HG02571 (cell line): ENCODE data around the gene FHOD1.

Source experiments
- ATAC-seq: cut with Tn5 transposase; IDR thresholded peaks from one replicate; pipeline ENCODE4 v1.9.1; 2021; ENCODE audit warnings: mild to moderate bottlenecking, moderate library complexity; ENCODE audit not compliant: unreplicated experiment

FHOD1 gene

DNA sequence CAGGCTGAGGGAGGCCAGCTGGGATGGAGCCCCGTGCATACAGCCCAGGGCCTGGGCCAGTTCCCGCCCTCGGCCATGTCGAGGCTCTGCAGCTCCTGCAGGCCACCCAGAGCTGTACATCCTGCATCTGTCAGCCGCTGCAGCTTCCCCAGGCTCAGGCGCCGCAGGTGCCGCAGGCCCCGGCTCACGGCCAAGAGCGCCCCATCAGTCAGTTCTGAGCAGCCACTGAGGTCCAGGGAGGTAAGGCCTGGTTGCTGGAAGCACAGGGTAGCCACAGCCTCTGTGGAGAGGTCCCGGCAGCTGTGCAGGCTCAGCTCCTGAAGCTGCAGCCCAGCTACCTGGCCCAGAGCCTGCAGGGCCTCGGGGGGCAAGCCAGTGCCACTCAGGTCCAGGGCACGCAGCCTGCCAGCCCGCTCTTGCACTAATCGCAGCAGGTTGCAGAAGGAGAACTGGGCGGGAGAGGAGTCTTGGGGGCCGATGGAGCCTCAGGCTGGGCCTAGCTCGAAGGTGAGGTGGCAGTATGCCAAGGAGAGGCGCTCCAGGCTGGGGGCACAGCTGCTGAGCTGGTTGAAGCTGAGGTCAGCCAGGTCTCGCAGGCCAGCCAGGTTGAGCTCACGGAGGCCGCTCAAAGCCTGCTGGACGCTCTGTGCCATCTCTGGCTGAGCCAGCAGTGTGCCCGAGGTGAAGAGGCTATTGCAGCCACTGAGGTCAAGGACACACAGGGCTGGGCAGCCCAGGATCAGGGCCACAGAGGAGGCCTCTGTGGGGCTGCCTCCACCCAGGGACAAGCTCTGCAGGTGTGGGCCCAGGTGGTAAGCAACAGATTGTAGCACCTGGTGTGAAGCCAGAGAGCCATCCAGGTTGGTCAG, 37.0 kb downstream of the FHOD1 start:
- no peak for ATAC-seq

- no peak for ATAC-seq
Measured at GRCh38 chr16:67209565-67209964, 37.7 kb downstream of the FHOD1 start.

- no peak for ATAC-seq
Measured at GRCh38 chr16:67208154-67208896, 39.0 kb downstream of the FHOD1 start.

DNA sequence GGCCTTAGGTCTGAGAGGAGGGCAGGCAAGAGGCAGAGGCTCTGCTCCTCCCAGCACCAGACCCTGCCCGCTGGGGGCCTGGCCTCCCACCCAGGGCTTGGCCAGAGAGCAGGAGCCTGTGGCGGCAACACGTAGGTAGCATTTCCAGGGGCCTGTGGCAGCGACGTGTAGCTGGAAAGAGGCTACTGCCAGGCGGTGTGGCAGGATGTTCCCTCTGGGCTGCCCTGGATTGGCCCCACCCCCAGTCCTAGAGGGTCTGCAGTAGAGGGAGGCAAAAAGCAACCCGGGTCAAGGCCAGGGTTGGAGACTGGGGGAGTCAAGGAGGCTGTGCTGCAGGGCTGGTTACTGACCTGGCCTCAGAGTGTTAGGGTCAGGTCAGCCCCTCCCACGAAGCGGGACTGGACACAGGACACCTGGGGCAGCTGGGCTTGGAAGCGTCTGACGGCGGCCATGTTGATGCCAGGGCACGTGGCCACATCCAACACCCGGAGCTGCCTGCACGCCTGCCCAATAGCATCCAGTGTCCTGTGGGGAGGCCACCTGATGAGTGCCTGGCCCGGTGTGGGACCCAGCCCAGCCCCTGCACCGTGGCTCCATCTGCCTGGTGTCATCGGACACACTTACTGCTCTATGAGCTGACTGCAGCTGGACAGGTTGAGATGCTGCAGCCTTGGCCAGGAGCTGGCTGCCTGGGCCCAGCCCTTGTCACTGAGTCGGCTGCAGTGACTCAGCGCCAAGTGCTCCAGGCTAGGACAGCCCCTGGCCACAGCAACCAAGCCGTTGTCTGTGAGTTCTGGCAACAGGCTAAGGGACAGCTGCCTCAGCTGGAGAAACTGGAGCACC, 39.8 kb downstream of the FHOD1 start:
- ATAC-seq = no peak

GRCh38 chr16:67206838-67207248, 40.4 kb downstream of the FHOD1 start:
- ATAC-seq = no peak

GRCh38 chr16:67206129-67206837, 41.0 kb downstream of the FHOD1 start:
- no peak for ATAC-seq

- no peak for ATAC-seq
Measured at GRCh38 chr16:67204076-67204475, 43.2 kb downstream of the FHOD1 start.

GRCh38 chr16:67202956-67203493, 44.3 kb downstream of the FHOD1 start:
- no peak for ATAC-seq

GRCh38 chr16:67202426-67202825, 44.9 kb downstream of the FHOD1 start:
- ATAC-seq = no peak

GRCh38 chr16:67201411-67202345, 45.6 kb downstream of the FHOD1 start:
- ATAC-seq = no peak

GRCh38 chr16:67200491-67200890, 46.8 kb downstream of the FHOD1 start:
- no peak for ATAC-seq

GRCh38 chr16:67199808-67200198, 47.5 kb downstream of the FHOD1 start:
- no peak for ATAC-seq

- no peak for ATAC-seq
Measured at GRCh38 chr16:67199011-67199807, 48.1 kb downstream of the FHOD1 start, which contains the start of gene ELMO3. TSS of gene ELMO3 (plus strand) at chr16:67199131. CDS start at chr16:67199327, 196 bp downstream.

DNA sequence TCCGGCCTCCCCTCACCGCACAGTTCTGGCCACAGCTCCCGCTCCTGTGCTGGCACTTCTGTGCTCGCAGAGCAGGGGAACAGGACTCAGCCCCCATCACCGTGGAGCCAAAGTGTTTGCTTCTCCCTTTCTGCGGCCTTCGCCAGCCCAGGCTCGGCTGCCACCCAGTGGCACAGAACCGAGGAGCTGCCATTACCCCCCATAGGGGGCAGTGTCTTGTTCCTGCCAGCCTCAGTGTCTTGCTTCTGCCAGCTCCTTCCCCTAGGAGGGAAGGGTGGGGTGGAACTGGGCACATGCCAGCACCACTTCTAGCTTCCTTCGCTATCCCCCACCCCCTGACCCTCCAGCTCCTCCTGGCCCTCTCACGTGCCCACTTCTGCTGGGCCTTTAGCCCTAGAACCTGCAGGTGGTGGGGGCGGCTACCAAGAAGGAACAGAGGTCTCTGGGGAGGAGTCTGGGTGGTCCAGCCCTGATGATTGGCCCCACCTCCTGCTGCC, 49.0 kb downstream of the FHOD1 start:
- ATAC-seq = no peak

DNA sequence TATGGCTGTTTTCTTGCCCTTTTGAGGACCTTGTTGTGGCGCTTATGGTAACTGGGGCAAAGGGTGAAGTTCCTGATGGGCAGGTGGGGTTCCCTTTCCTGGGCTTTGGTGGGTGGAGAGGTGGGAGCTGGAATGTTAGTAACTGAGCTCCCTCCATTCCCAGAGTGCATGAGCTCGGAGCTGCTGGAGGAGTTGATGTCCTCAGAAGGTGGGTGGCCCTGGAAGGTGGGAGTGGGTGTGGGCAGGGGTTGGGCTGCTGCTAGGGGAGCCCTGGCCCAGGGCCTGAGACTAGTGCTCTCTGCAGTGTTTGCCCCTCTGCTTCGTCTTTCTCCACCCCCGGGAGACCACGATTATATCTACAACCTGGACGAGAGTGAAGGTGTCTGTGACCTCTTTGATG, 49.6 kb downstream of the FHOD1 start:
- no peak for ATAC-seq

GRCh38 chr16:67196881-67197280, 50.4 kb downstream of the FHOD1 start:
- no peak for ATAC-seq

GRCh38 chr16:67195676-67196075, 51.6 kb downstream of the FHOD1 start:
- ATAC-seq = no peak

GRCh38 chr16:67194260-67194659, 53.0 kb downstream of the FHOD1 start:
- ATAC-seq = no peak
